HCT116 (cell line): ENCODE results near the gene ARHGAP40. TPM values are rescaled to one million over a fixed set of nuclear protein-coding genes. Genes with fewer than 3 reads are reported as not detected.

Source experiments
- ATAC-seq: fragments of 200-7000 bp; cut with Tn5 transposase; 2 replicates; pipeline ENCODE4 v1.9.1; 2020; ENCODE audit warnings: mild to moderate bottlenecking, moderate library complexity
- BruUV-seq: library from RNA; stranded (reverse); fragments of 400-500 nt; replicated peaks from 2 replicates; lab custom pipeline; 2021; lab: Mats Ljungman, UMichigan
- CTCF ChIA-PET: fragments of 300-600 bp; sonication (Branson Sonifier 250); formaldehyde crosslinking; loops from one replicate; lab custom pipeline; 2021; ENCODE audit warnings: antibody characterized with exemption; lab: Charles Lee
- POLR2A ChIA-PET: fragments of 300-600, 350-600 bp; sonication (Branson Sonifier 250); formaldehyde crosslinking; loops from one replicate; lab custom pipeline; 2021; ENCODE audit warnings: antibody characterized with exemption; lab: Charles Lee
- RAD21 ChIA-PET, 2 experiments: fragments of 300-600 bp; sonication (Branson Sonifier 250); formaldehyde crosslinking; loops; one replicate each; lab custom pipeline; 2023; ENCODE audit warnings: low total read pairs in 2 of 2; ENCODE audit not compliant: uncharacterized antibody in 2 of 2, unreplicated experiment in 2 of 2, low non-redundant PET in 1 of 2; lab: Charles Lee
- DNase-seq: peaks from one replicate; pipeline ENCODE4 v3.0.0-alpha.2; 2010; ENCODE audit warnings: low read depth, low spot score
- H2AFZ ChIP-seq: fragments of 200-600 bp; shearing (Covaris generic), sonication (generic); 2 replicates; pipeline ENCODE4 v1.6.1; 2017; ENCODE audit warnings: low read depth, mixed run types, mixed read lengths, antibody characterized with exemption, low read length; ENCODE audit not compliant: poor library complexity, severe bottlenecking
- H3K27ac ChIP-seq: 2 replicates; pipeline ENCODE4 v1.5.1; 2012; ENCODE audit warnings: low read depth, low read length
- H3K27me3 ChIP-seq: fragments of 200-600 bp; sonication (generic); 2 replicates; pipeline ENCODE4 v1.6.1; 2016; ENCODE audit warnings: mixed run types, low read length, mixed read lengths; ENCODE audit not compliant: insufficient read depth
- H3K36me3 ChIP-seq, 2 experiments: fragments of 200-500 bp in 1 of 2; fragments of 200-600 bp in 1 of 2; sonication (Bioruptor generic) in 1 of 2; sonication (generic) in 1 of 2; 2 replicates each; pipeline versions ENCODE4 v1.5.1 to v1.6.1; 2014 to 2016; ENCODE audit warnings: low read length in 2 of 2, inconsistent platforms in 1 of 2, mixed read lengths in 1 of 2, mixed run types in 1 of 2; ENCODE audit not compliant: insufficient read depth in 2 of 2, control insufficient read depth in 1 of 2
- H3K4me1 ChIP-seq, 2 experiments: fragments of 200-600 bp in 1 of 2; sonication (generic) in 1 of 2; 2 replicates each; pipeline versions ENCODE4 v1.5.1 to v1.6.1; 2012 to 2017; ENCODE audit warnings: low read length in 2 of 2, inconsistent platforms in 1 of 2, mild to moderate bottlenecking in 1 of 2, mixed read lengths in 1 of 2, mixed run types in 1 of 2, moderate library complexity in 1 of 2; ENCODE audit not compliant: insufficient read depth in 2 of 2, control insufficient read depth in 1 of 2
- H3K4me2 ChIP-seq: fragments of 200-600 bp; sonication (generic); 2 replicates; pipeline ENCODE4 v1.6.1; 2017; ENCODE audit warnings: mixed run types, low read length, mixed read lengths
- H3K4me3 ChIP-seq, 2 experiments: fragments of 200-600 bp in 1 of 2; sonication (generic) in 1 of 2; replicated peaks in 1 of 2; 2 replicates each; pipeline ENCODE4 v1.5.1; 2011 to 2016; ENCODE audit warnings: low read length in 2 of 2, control low read depth in 1 of 2, low read depth in 1 of 2, mild to moderate bottlenecking in 1 of 2, mixed read lengths in 1 of 2, mixed run types in 1 of 2
- H3K79me2 ChIP-seq: fragments of 200-600 bp; sonication (generic); 2 replicates; pipeline ENCODE4 v1.6.1; 2017; ENCODE audit warnings: mild to moderate bottlenecking, mixed run types, low read length, moderate library complexity, mixed read lengths; ENCODE audit not compliant: insufficient read depth
- H3K9ac ChIP-seq: fragments of 200-600 bp; sonication (generic); 2 replicates; pipeline ENCODE4 v1.6.1; 2016; ENCODE audit warnings: low read length, mixed read lengths
- H3K9me2 ChIP-seq: fragments of 200-600 bp; sonication (generic), shearing (Covaris generic); 2 replicates; pipeline ENCODE4 v1.6.1; 2017; ENCODE audit warnings: mixed run types, mild to moderate bottlenecking, moderate library complexity; ENCODE audit not compliant: insufficient read depth
- H3K9me3 ChIP-seq, 2 experiments: fragments of 200-500 bp in 1 of 2; fragments of 200-600 bp in 1 of 2; sonication (Bioruptor generic) in 1 of 2; sonication (generic) in 1 of 2; 2 replicates each; pipeline ENCODE4 v1.6.1; 2014 to 2017; ENCODE audit warnings: low read length in 2 of 2, mixed read lengths in 2 of 2, inconsistent platforms in 1 of 2, low read depth in 1 of 2, mild to moderate bottlenecking in 1 of 2, mixed run types in 1 of 2, moderate library complexity in 1 of 2; ENCODE audit not compliant: control insufficient read depth in 1 of 2, insufficient read depth in 1 of 2
- H4K20me1 ChIP-seq: fragments of 200-600 bp; sonication (generic), shearing (Covaris generic); 2 replicates; pipeline ENCODE4 v1.6.1; 2017; ENCODE audit warnings: mixed run types, mild to moderate bottlenecking, moderate library complexity; ENCODE audit not compliant: insufficient read depth
- CBX3 ChIP-seq: IDR thresholded peaks from 2 replicates; pipeline ENCODE4 v1.6.1; 2012; ENCODE audit warnings: low read depth
- CEBPB ChIP-seq: IDR thresholded peaks from 2 replicates; pipeline ENCODE4 v1.6.1; 2012; ENCODE audit warnings: low read depth
- CTCF ChIP-seq, 3 experiments: fragments of 200-600 bp in 1 of 3; sonication (generic) in 1 of 3; IDR thresholded peaks in 2 of 3; conservative IDR thresholded peaks in 1 of 3; 2 replicates each; pipeline ENCODE4 v1.5.1; 2012 to 2017; ENCODE audit warnings: low read depth in 2 of 3, low read length in 2 of 3, antibody characterized with exemption in 1 of 3, borderline replicate concordance in 1 of 3, control low read depth in 1 of 3, mild to moderate bottlenecking in 1 of 3, mixed read lengths in 1 of 3, mixed run types in 1 of 3, moderate library complexity in 1 of 3; ENCODE audit not compliant: insufficient read depth in 1 of 3
- EGR1 ChIP-seq: IDR thresholded peaks from 2 replicates; pipeline ENCODE4 v1.6.1; 2012; ENCODE audit warnings: low read depth
- EZH2phosphoT487 ChIP-seq: fragments of 200-600 bp; IDR thresholded peaks from 2 replicates; pipeline ENCODE4 v1.6.1; 2018; ENCODE audit warnings: antibody characterized with exemption, borderline replicate concordance
- JUND ChIP-seq: IDR thresholded peaks from 2 replicates; pipeline ENCODE4 v1.6.1; 2012
- RAD21 ChIP-seq: IDR thresholded peaks from 2 replicates; pipeline ENCODE4 v1.6.1; 2012; ENCODE audit warnings: low read depth, mild to moderate bottlenecking
- REST ChIP-seq: IDR thresholded peaks from 2 replicates; pipeline ENCODE4 v1.6.1; 2012; ENCODE audit warnings: low read depth
- SIN3A ChIP-seq: IDR thresholded peaks from 2 replicates; pipeline ENCODE4 v1.6.1; 2012; ENCODE audit warnings: low read depth
- SP1 ChIP-seq: IDR thresholded peaks from 2 replicates; pipeline ENCODE4 v1.6.1; 2012; ENCODE audit warnings: low read depth
- SRF ChIP-seq: IDR thresholded peaks from 2 replicates; pipeline ENCODE4 v1.6.1; 2012; ENCODE audit warnings: low read depth
- TCF7L2 ChIP-seq: IDR thresholded peaks from 2 replicates; pipeline ENCODE4 v1.7.0; 2011; ENCODE audit warnings: borderline replicate concordance, inconsistent platforms; ENCODE audit not compliant: insufficient read depth, insufficient read length; ENCODE audit errors: extremely low read depth
- YY1 ChIP-seq: IDR thresholded peaks from 2 replicates; pipeline ENCODE4 v1.6.1; 2011; ENCODE audit warnings: low read length, low read depth, moderate library complexity, mild to moderate bottlenecking; ENCODE audit not compliant: insufficient replicate concordance; ENCODE audit errors: extremely low read depth
- ZFX ChIP-seq: fragments of 450-650 bp; IDR thresholded peaks from 2 replicates; pipeline ENCODE4 v1.6.1; 2017
- ZNF274 ChIP-seq: fragments of 200-500 bp; sonication (Bioruptor generic); IDR thresholded peaks from 2 replicates; pipeline ENCODE4 v1.6.1; 2014; ENCODE audit warnings: mild to moderate bottlenecking, low read depth, low read length, inconsistent platforms
- intact Hi-C: fragments of 100-400 bp; cut with micrococcal nuclease; formaldehyde crosslinking; loops from 2 replicates; pipeline ENCODE4 v1.10.0; 2022
- total RNA-seq: library from RNA; stranded (reverse); gene quantifications from one replicate; pipeline ENCODE4 v1.2.1, GENCODE V29; 2021; ENCODE audit not compliant: unreplicated experiment
- TF ChIP-seq, protein P1 (sequence below): IDR thresholded peaks from 2 replicates; pipeline ENCODE4 v1.6.1; 2011; ENCODE audit warnings: mild to moderate bottlenecking, low read length, moderate library complexity; ENCODE audit not compliant: insufficient replicate concordance; ENCODE audit errors: extremely low read depth
- TF ChIP-seq, protein P2 (sequence below): IDR thresholded peaks from 2 replicates; pipeline ENCODE4 v1.6.1; 2012

The ARHGAP40 gene
- total RNA-seq, 1 experiment from 2014 or later = 3.4 TPM

DNA sequence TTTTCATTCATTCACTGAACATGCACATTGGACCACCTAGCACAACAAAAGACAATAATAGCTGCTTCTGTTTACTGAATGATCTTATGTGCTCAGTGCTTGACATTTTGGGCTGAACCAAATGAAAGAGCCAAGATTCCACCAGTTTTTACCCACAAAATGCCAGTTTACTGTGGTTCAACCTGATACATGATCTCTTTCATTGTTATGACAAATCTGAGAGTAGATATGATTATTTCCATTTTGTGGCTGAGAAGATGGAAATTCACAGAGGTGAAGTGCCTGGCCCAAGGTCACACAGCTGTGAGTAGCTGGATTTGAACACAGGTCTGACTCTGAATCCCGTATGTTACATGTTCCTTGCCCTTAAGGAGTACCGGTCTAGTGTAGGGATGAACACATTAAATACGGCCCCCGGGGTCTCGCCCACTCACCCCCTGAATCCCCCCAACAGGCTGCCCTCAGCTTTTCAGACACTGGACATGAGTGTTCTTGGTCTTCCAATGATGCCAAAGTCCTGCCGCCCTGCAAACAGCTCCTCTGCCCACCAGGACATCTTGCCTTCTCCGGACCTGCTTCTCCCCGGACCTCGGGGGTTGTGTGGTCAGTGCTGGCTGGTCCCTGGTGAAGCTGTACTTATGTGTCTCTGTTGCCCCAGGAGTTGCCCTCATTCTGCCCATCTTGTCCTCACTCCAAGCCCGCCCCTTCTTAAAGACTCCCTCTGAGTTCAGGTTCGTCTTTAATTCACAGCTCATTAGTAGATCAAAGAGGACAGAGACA lies 64.1 kb downstream of the ARHGAP40 start:
- no peaks in the 10 kb centered on the region for H3K79me2 ChIP-seq
- H3K4me3 ChIP-seq = no peak overlapping the region
- H3K36me3 ChIP-seq = no peaks in the 10 kb centered on the region
- ATAC-seq = no peak
- no peaks in the 10 kb centered on the region for H4K20me1 ChIP-seq
- intact Hi-C loops = no loop called here
- BruUV-seq = no TSS peak
- no peak overlapping the region for H2AFZ ChIP-seq
- no peaks in the 10 kb centered on the region for H3K9me2 ChIP-seq
- no peak overlapping the region for H3K9ac ChIP-seq
- no peak overlapping the region for H3K27ac ChIP-seq
- POLR2A ChIA-PET = no interaction called here
- peaks cover 15% of the 10 kb centered on the region; the same call in 1 of the 2 replicates for H3K27me3 ChIP-seq
- RAD21 ChIA-PET = no interaction called here
- no peaks in the 10 kb centered on the region for H3K9me3 ChIP-seq
- DNase-seq = no peak
- CTCF ChIA-PET = no interaction called here
- TF ChIP-seq REST (no peak), TCF7L2 (no peak), ZNF274 (no peak), SP1 (no peak), CBX3 (no peak), RAD21 (no peak), SIN3A (no peak), SRF (no peak), EZH2phosphoT487 (no peak), EGR1 (no peak), CEBPB (no peak), CTCF (IDR thresholded peaks at IDR 0.05 in 2 of 3, conservative IDR thresholded peaks at IDR 0.05 in 1 of 3; ENCODE audit: borderline replicate concordance in 1 of 3, insufficient read depth in 1 of 3, low read depth in 2 of 3, low read length in 2 of 3) (no peak), JUND (no peak), YY1 (no peak), ZFX (no peak)
- TF ChIP-seq, protein P1, sequence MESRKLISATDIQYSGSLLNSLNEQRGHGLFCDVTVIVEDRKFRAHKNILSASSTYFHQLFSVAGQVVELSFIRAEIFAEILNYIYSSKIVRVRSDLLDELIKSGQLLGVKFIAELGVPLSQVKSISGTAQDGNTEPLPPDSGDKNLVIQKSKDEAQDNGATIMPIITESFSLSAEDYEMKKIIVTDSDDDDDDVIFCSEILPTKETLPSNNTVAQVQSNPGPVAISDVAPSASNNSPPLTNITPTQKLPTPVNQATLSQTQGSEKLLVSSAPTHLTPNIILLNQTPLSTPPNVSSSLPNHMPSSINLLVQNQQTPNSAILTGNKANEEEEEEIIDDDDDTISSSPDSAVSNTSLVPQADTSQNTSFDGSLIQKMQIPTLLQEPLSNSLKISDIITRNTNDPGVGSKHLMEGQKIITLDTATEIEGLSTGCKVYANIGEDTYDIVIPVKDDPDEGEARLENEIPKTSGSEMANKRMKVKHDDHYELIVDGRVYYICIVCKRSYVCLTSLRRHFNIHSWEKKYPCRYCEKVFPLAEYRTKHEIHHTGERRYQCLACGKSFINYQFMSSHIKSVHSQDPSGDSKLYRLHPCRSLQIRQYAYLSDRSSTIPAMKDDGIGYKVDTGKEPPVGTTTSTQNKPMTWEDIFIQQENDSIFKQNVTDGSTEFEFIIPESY = no peak
- TF ChIP-seq, protein P2, sequence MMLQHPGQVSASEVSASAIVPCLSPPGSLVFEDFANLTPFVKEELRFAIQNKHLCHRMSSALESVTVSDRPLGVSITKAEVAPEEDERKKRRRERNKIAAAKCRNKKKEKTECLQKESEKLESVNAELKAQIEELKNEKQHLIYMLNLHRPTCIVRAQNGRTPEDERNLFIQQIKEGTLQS = no peak
- TF ChIP-seq, all 23 proteins: peak for 0
- Histone ChIP-seq H3K4me2 (no peak overlapping the region), H3K4me1 (no peaks in the 10 kb centered on the region)
